Activated CD8-positive, alpha-beta T cell treated with anti-CD3 and anti-CD28 coated beads, Interleukin-2, amount 10 ng/mL, durations not matched to agents 7 days and 5 days (primary cell): ENCODE results near the gene CAMTA2. TPM values are rescaled to one million over a fixed set of nuclear protein-coding genes. Genes with fewer than 3 reads are reported as not detected.

Experiments used
- ATAC-seq: fragments of 150-1000 bp; cut with Tn5 transposase; one replicate; pipeline ENCODE4 v1.10.0; 2021; ENCODE audit warnings: moderate library complexity
- CTCF ChIA-PET: fragments of 350-600 bp; sonication (Branson Sonifier 250); formaldehyde crosslinking; loops from one replicate; lab custom pipeline; 2021; ENCODE audit warnings: antibody characterized with exemption; lab: Charles Lee
- POLR2A ChIA-PET: fragments of 350-600 bp; sonication (Branson Sonifier 250); formaldehyde crosslinking; loops from one replicate; lab custom pipeline; 2021; ENCODE audit warnings: antibody characterized with exemption; lab: Charles Lee
- DNase-seq: peaks from one replicate; pipeline ENCODE4 v3.0.0-alpha.2; 2020
- H3K27ac Mint-ChIP-seq: one replicate; pipeline ENCODE4 v1.8.0; 2021; ENCODE audit warnings: mild to moderate bottlenecking, mixed read lengths
- H3K27me3 Mint-ChIP-seq: one replicate; pipeline ENCODE4 v1.8.0; 2021; ENCODE audit warnings: low read depth, mixed read lengths
- H3K36me3 Mint-ChIP-seq: one replicate; pipeline ENCODE4 v1.8.0; 2021; ENCODE audit warnings: low read depth, mixed read lengths
- H3K4me1 Mint-ChIP-seq: one replicate; pipeline ENCODE4 v1.8.0; 2021; ENCODE audit warnings: low read depth, mixed read lengths
- H3K4me3 Mint-ChIP-seq: one replicate; pipeline ENCODE4 v1.8.0; 2021; ENCODE audit warnings: mild to moderate bottlenecking, mixed read lengths
- H3K9me3 Mint-ChIP-seq: one replicate; pipeline ENCODE4 v1.8.0; 2022; ENCODE audit warnings: mixed read lengths; ENCODE audit not compliant: insufficient read depth
- total RNA-seq, 2 experiments: library from RNA; stranded (reverse); gene quantifications; one replicate each; pipeline ENCODE4 v1.2.3, GENCODE V29; 2021

The CAMTA2 gene
- total RNA-seq, 2 experiments from 2014 or later, result 51.3 to 55.5 TPM

- ATAC-seq, result no peak
- Mint-ChIP-seq H3K9me3 (no peaks in the 10 kb centered on the region), H3K27ac (peak overlapping the region; percentile 88), H3K4me3 (peak overlapping the region; percentile 97), H3K4me1 (peaks cover 52% of the 10 kb centered on the region), H3K27me3 (no peaks in the 10 kb centered on the region), H3K36me3 (peaks cover 71% of the 10 kb centered on the region)
- ChIA-PET CTCF (interaction anchor here (1.1 to 3.5 kb wide), 4 partner anchors 11 to 116 kb away, joined by 3 to 13 read pairs (median 3); partner anchors contain the start of genes CHRNE and SPAG7), POLR2A (interaction anchor here (0.6 to 10.0 kb wide), 8 partner anchors 9 to 236 kb away, joined by 3 to 239 read pairs (median 3); partner anchors contain the start of genes CAMTA2 and SPAG7)
- no peak for DNase-seq
Measured at GRCh38 chr17:4945944-4946280, 41.6 kb downstream of the CAMTA2 start.

GRCh38 chr17:4945176-4945943 is 42.1 kb downstream of the CAMTA2 start:
- POLR2A ChIA-PET, result interaction anchor here (0.6 to 10.0 kb wide), 7 partner anchors 10 to 236 kb away, joined by 3 to 239 read pairs (median 3); partner anchors contain the start of genes CAMTA2 and SPAG7
- Mint-ChIP-seq H3K9me3 (no peaks in the 10 kb centered on the region), H3K4me3 (peak overlapping the region; percentile 97)

GRCh38 chr17:4944554-4945175 is 42.8 kb downstream of the CAMTA2 start:
- H3K4me3 Mint-ChIP-seq, result peak overlapping the region; percentile 97
- POLR2A ChIA-PET, result interaction anchor here (0.6 to 10.0 kb wide), 5 partner anchors 14 to 388 kb away, joined by 3 to 239 read pairs (median 3); partner anchors contain the start of genes C17orf107 and SPAG7
- ATAC-seq (no peak), DNase-seq (peak; percentile 63)
- peaks cover 45% of the 10 kb centered on the region for H3K4me1 Mint-ChIP-seq
- H3K9me3 Mint-ChIP-seq, result no peaks in the 10 kb centered on the region
- peak overlapping the region; percentile 88 for H3K27ac Mint-ChIP-seq
- peaks cover 81% of the 10 kb centered on the region for H3K36me3 Mint-ChIP-seq
- CTCF ChIA-PET, result interaction anchor here (1.2 kb wide), 1 partner anchor 22 kb away, joined by 4 read pairs; no protein-coding TSS in a partner anchor
- no peaks in the 10 kb centered on the region for H3K27me3 Mint-ChIP-seq

More at GRCh38 chr17:4945176-4945943, 42.1 kb downstream of the CAMTA2 start:
- ATAC-seq (peak; percentile 24), DNase-seq (peak; percentile 90)
- CTCF ChIA-PET, result interaction anchor here (1.1 to 3.5 kb wide), 4 partner anchors 22 to 116 kb away, joined by 3 to 13 read pairs (median 4); partner anchors contain the start of genes CHRNE and SPAG7
- Mint-ChIP-seq H3K4me1 (peaks cover 46% of the 10 kb centered on the region), H3K27me3 (no peaks in the 10 kb centered on the region), H3K36me3 (peaks cover 76% of the 10 kb centered on the region), H3K27ac (peak overlapping the region; percentile 88)

DNA sequence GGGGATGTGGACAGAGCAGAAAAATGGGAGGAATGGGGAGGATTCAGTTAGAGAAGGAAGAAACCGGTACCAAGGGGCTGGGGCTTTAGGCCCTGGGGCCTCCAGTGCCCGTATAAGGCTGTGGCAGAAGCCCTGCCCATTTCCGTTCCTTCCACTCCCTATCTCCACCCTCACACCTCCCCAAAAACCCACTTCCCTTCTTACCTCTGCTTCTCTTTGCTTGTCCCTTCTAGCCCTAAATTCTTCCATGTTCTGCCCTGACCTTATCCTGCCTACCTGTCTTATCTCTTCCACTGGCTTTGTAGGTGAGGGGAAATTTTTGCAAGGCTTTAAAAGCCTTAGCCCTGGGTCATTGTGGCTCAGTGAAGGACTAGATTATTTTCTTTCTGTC is 43.3 kb downstream of the CAMTA2 start:
- ATAC-seq (peak; percentile 16), DNase-seq (peak; percentile 87)
- no peaks in the 10 kb centered on the region for H3K27me3 Mint-ChIP-seq
- POLR2A ChIA-PET, result interaction anchor here (0.6 to 10.0 kb wide), 5 partner anchors 24 to 388 kb away, joined by 3 to 239 read pairs (median 3); partner anchors contain the start of genes C17orf107 and SPAG7
- CTCF ChIA-PET, result interaction anchor here (0.7 to 1.2 kb wide), 2 partner anchors 23 to 35 kb away, joined by 4 read pairs; no protein-coding TSS in a partner anchor
- H3K36me3 Mint-ChIP-seq, result peaks cover 82% of the 10 kb centered on the region
- peak overlapping the region; percentile 97 for H3K4me3 Mint-ChIP-seq
- no peaks in the 10 kb centered on the region for H3K9me3 Mint-ChIP-seq
- peaks cover 45% of the 10 kb centered on the region for H3K4me1 Mint-ChIP-seq
- H3K27ac Mint-ChIP-seq, result peak overlapping the region; percentile 88

DNA sequence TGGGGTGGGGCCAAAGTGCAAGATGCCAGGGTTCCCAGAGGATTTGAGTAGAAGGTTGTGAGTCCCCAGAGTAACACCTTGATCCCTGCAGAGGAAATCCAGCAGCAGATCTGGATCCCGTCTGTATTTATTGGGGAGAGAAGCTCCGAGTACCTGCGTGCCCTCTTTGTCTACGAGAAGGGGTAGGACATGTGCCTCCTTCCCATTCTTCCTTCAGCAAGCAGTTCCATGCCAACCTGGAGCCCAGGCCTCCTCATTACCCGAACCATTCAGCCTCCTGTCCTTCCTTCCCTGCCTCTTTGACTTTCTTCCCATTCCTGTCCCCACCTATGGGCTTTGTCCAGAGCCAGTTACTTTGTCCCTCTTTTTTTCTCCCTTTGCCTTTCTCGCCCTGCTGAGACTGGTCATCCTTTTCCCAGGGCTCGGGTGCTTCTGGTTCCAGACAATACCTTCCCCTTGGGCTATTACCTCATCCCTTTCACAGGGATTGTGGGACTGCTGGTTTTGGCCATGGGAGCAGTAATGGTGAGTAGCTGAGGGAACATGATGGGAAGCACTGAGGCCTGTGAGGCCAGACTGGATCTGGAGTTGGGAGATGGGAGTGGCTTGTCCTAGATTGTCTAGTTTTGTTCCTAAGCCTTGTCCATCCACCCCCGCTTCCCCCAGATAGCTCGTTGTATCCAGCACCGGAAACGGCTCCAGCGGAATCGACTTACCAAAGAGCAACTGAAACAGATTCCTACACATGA is 44.5 kb downstream of the CAMTA2 start:
- ATAC-seq, result no peak
- DNase-seq, result no peak
- CTCF ChIA-PET, result no interaction called here
- Mint-ChIP-seq H3K9me3 (no peaks in the 10 kb centered on the region), H3K27me3 (no peaks in the 10 kb centered on the region), H3K4me1 (peaks cover 54% of the 10 kb centered on the region), H3K27ac (peak overlapping the region; percentile 88), H3K4me3 (peak overlapping the region; percentile 97), H3K36me3 (peaks cover 88% of the 10 kb centered on the region)
- POLR2A ChIA-PET, result interaction anchor here (1.1 to 5.8 kb wide), 2 partner anchors 25 to 34 kb away, joined by 4 to 101 read pairs; partner anchors contain the start of gene SPAG7

GRCh38 chr17:4941319-4941610 is 46.2 kb downstream of the CAMTA2 start:
- Mint-ChIP-seq H3K4me3 (peak overlapping the region; percentile 97), H3K36me3 (peaks cover 88% of the 10 kb centered on the region), H3K27ac (peak overlapping the region; percentile 88), H3K27me3 (no peaks in the 10 kb centered on the region), H3K9me3 (no peaks in the 10 kb centered on the region), H3K4me1 (peaks cover 71% of the 10 kb centered on the region)
- no peak for DNase-seq
- ATAC-seq, result no peak
- POLR2A ChIA-PET, result interaction anchor here (1.8 to 5.8 kb wide), 4 partner anchors 9 to 46 kb away, joined by 9 to 101 read pairs (median 40); partner anchors contain the start of genes CAMTA2, ENO3, PFN1 and SPAG7
- CTCF ChIA-PET, result interaction anchor here (2.5 to 3.4 kb wide), 2 partner anchors 10 to 26 kb away, joined by 8 to 26 read pairs; partner anchors contain the start of genes ENO3 and SPAG7

GRCh38 chr17:4940555-4941318 is 46.7 kb downstream of the CAMTA2 start:
- Mint-ChIP-seq H3K27ac (peak overlapping the region; percentile 88), H3K9me3 (no peaks in the 10 kb centered on the region), H3K27me3 (no peaks in the 10 kb centered on the region), H3K36me3 (peaks cover 88% of the 10 kb centered on the region), H3K4me3 (peak overlapping the region; percentile 97), H3K4me1 (peaks cover 74% of the 10 kb centered on the region)
- DNase-seq (peak; percentile 75), ATAC-seq (no peak)
- ChIA-PET CTCF (interaction anchor here (0.8 to 3.4 kb wide), 12 partner anchors 11 to 374 kb away, joined by 3 to 26 read pairs (median 6); partner anchors contain the start of genes CAMTA2, CHRNE, ENO3 and SPAG7), POLR2A (interaction anchor here (0.5 to 5.8 kb wide), 17 partner anchors 9 to 231 kb away, joined by 3 to 101 read pairs (median 6); partner anchors contain the start of genes ARRB2, C17orf107, CAMTA2 and ENO3)

GRCh38 chr17:4939796-4940554 is 47.5 kb downstream of the CAMTA2 start, which contains the start of the genes RNF167 and SLC25A11:
RNF167 (plus strand) TSS chr17:4940268; CDS start chr17:4940910, 642 bp downstream.
SLC25A11 (minus strand) TSS chr17:4940046; CDS start chr17:4939910, 136 bp downstream.
- peak within 1 kb of the TSS; percentile 97 for H3K4me3 Mint-ChIP-seq
- H3K27me3 Mint-ChIP-seq, result no peaks in the 10 kb centered on the region
- ChIA-PET CTCF (interaction anchor here (0.6 to 3.4 kb wide), 17 partner anchors 12 to 373 kb away, joined by 3 to 26 read pairs (median 4); partner anchors contain the start of genes CAMTA2, CHRNE, ENO3 and SPAG7), POLR2A (interaction anchor here (0.5 to 5.8 kb wide), 19 partner anchors 10 to 230 kb away, joined by 3 to 101 read pairs (median 5); partner anchors contain the start of genes ARRB2, C17orf107, CAMTA2 and ENO3)
- no peaks in the 10 kb centered on the region for H3K9me3 Mint-ChIP-seq
- peak within 1 kb of the TSS; percentile 88 for H3K27ac Mint-ChIP-seq
- peaks cover 66% of the 10 kb centered on the region for H3K4me1 Mint-ChIP-seq
- ATAC-seq (peak; percentile 83), DNase-seq (peak; percentile 99)
- peaks cover 84% of the 10 kb centered on the region for H3K36me3 Mint-ChIP-seq

- Mint-ChIP-seq H3K27me3 (no peaks in the 10 kb centered on the region), H3K9me3 (no peaks in the 10 kb centered on the region), H3K4me1 (peaks cover 64% of the 10 kb centered on the region), H3K4me3 (peak overlapping the region; percentile 97), H3K36me3 (peaks cover 81% of the 10 kb centered on the region), H3K27ac (peak overlapping the region; percentile 88)
- CTCF ChIA-PET, result interaction anchor here (0.6 to 3.4 kb wide), 16 partner anchors 12 to 373 kb away, joined by 3 to 26 read pairs (median 4); partner anchors contain the start of genes CAMTA2, CHRNE, ENO3 and SPAG7
- ATAC-seq (no peak), DNase-seq (no peak)
- POLR2A ChIA-PET, result interaction anchor here (0.6 to 5.8 kb wide), 16 partner anchors 11 to 229 kb away, joined by 3 to 101 read pairs (median 6); partner anchors contain the start of genes ARRB2, C17orf107, CAMTA2 and ENO3
Measured at GRCh38 chr17:4939546-4939795, 48.0 kb downstream of the CAMTA2 start.
